ENCODE measurements around the gene TBKBP1.
A peak's percentile ranks its signal among the peaks of the same experiment; 100 is the strongest.
"Not testable (repeated sequence)": the region's sequence is repeated elsewhere in the genome, so short reads cannot be mapped to it uniquely, and the experiment has no call there.

Gene TBKBP1

DNA sequence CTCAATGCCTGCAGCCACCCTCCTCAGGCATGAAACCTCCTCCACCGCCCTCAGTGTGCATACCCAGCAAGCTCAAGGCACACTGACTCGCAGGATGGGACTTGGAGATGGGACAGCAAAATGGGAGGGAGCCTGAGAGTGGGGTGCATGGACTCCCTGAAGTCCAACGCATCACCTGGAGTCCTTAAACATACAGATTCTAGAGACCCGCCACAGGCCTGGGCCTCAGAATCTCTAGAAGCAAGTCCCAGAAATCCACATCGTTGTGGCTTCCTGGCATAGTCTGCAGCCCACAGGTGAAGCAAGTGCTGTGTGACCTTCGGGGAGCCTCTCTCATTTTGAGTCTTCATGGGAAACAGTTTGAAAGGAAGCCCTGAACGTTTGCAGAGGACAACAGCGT, 35.5 kb downstream of the TBKBP1 start:
- no peak overlapping the region for H3K4me3 ChIP-seq (ENCODE audit: low read depth, low read length)

DNA sequence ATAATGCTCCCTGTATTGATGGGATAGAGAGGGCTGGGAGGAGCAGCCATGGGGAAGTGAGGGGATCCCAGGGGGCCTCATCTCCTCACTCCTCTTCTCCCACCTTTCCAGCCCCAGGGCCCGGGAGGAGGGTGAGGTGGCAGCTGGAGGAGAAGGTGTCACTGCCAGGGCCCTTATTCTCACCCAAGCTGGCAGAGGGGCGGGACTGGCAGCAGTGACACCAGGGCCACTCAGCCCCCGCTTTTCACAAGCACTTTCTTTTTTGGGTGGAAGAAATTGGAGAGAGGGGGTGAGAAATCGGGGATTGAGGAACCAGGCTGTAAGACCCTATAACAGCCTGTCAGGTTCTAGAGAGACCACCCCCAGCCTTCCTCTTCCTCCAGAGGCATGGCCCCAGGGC, 36.7 kb downstream of the TBKBP1 start:
- no peak overlapping the region for H3K4me3 ChIP-seq (ENCODE audit: low read depth, low read length)

DNA sequence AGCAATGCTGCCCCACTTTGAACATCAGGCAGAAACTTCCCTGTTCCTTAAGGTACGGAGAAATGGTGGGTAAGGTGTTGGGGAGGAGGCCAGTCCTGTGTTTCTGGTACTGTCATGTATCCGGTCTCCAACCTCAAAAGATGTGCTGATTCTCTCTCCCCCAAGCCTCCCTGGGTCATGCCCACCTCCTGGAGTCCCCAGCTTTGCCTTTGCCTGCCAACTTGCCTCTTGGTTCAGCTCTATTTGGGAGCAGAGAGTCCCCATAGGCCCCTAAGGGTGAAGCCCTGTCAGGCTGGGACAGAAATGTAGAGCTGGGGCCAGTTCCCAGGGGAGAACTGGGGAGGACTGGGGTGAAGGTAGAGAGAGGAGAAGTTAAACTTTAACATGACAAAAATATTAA, 37.4 kb downstream of the TBKBP1 start:
- no peak overlapping the region for H3K4me3 ChIP-seq (ENCODE audit: low read depth, low read length)

DNA sequence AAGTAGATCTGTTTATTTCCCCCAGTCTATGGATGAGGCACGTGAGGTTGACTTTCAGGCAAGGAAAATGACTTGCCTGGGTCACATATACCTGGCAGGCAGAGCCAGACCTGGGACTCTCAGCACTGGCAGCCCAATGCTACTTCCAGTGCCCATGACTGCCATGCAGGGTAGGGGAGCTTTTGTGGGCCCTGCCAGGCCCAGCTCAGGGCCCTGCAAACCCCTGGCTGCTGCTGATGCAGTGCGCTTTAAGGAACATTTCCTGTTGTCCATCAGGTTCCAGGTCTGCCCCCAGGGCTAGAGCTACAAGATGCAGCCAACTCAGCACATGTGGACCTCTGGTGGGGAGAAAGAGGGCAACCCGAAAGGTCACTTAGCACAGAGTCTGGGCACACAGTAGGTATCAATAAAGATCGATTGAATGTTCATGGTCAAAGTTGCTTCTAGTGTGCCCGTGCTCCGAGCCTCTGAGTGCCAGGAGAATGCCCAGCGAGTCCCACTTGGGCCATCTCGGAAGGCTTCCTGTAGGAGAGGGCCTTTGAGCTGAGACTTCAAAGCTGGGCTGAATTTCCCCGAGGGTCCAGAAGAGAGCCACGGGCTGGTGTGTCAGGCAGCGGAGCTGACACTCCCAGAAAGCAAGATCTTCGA, 38.6 kb downstream of the TBKBP1 start:
- H3K4me3 ChIP-seq (ENCODE audit: low read depth, low read length) = peak overlapping the region; percentile 30

GRCh38 chr17:47733047-47733673, 39.2 kb downstream of the TBKBP1 start, which contains the start of gene TBX21:
Gene TBX21, plus strand, starts transcription at chr17:47733236. Its CDS starts 219 bp downstream, at chr17:47733455.
- peak within 1 kb of the TSS; percentile 30 for H3K4me3 ChIP-seq (ENCODE audit: low read depth, low read length)

DNA sequence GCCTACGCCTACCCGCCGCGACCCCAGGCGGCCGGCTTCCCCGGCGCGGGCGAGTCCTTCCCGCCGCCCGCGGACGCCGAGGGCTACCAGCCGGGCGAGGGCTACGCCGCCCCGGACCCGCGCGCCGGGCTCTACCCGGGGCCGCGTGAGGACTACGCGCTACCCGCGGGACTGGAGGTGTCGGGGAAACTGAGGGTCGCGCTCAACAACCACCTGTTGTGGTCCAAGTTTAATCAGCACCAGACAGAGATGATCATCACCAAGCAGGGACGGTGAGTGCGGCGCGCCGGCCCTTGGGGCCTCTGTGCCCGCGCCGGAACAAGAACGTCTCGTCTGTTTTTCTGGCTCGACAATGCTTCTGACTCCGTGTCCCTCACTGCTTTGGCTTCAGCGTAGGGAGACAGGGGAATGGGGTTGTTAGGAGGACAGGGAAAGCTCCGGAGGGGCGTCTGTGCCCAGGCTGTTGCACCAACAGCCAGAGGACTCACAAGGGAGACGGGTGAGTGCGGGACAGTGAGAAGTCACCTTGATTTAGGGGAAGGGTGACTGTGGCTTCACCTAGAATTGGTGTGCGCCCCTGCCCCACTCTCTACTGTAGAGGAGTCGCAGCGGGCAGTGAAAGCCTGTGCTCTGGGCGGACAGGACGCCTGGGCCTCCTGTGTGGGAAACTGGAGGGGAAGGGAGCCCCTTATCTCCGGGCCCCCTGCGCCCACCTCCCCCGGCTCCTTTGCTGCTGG, 39.9 kb downstream of the TBKBP1 start:
- peak overlapping the region; percentile 30 for H3K4me3 ChIP-seq (ENCODE audit: low read depth, low read length)

DNA sequence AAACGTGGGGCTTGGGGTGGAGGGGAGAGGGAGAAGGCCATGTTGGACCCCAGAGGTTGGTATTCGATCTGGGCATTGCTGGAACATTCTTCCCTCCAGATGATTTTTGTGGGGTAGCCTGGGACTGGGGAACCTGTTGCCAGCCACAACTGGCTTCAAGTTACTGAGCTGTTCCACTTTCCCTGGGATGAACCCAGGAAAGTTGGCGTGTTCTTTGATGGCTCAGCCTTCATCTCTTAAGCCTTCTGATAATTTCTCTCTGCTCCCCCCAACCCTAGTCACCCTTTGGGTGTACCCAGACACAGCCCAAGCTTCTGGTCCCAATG, 41.1 kb downstream of the TBKBP1 start:
- H3K4me3 ChIP-seq (ENCODE audit: low read depth, low read length) = no peak overlapping the region

DNA sequence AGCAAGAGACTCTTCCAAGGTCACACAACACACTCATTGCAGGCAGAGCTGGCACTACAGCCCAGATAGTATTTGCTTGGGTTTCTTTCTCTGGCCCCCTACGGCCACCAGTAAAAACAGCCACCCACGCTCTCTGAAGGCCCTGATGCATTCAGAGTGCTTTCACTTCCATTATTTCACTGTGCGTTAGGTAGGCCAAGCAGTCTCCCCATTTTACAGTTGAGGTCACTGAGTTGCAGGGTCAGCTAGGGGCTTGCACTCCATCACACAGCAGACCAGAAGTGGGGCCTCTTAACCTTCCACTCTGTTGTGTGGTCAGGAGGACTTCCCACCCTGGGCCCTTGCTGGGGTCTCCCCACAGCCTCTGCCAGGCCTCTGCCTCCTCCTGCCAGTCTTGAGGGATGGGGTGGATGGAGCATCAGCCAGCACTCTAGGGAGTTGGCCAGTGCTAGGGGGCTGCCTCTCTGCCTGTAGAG, 41.6 kb downstream of the TBKBP1 start:
- H3K4me3 ChIP-seq (ENCODE audit: low read depth, low read length) = no peak overlapping the region

DNA sequence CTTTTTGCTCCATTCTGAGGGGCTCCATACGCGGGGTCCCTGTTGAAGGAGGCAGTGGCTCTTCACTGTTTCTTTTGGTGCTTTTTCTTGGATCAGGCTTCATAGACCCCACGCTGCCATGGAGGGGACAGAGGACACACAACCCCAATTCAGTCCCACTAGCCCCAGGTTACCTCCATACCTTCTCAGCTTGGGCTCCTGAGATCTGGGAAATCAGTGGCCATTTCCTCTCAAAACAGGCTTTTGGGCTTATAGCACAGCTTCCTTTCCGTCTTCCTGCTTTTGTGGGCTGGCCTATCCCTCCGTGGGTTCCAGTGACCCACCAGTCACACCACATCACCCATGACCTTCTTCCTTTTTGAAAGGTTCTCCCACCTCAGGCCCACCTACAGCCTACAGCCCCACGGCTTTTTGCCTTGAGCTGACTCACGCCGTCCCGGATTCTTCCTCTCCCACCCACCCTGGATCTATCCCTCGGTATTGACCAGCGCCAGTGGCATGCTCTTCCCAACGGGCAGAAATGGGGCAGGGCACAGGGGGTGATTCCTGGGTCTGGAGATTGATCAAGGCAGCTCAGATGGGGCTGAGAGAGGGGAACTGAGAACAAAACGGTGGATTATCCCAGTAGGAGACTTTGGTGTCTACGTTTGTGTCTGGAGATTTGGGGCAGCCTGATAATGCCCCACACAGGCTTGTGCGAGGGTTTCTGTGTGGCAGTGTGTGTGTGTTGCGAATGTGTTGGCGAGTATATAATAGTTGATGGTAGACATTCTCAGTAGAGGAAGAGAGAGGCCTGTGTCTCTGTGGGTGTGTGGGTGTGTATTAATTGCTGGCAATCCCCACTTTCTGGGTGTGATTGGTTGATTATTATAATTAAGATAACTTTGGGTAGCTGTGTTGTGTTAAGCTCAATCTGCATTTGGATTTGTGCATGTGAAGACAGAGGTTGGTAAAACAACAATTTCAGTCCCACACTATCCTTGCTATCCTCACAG, 42.8 kb downstream of the TBKBP1 start:
- no peak overlapping the region for H3K4me3 ChIP-seq (ENCODE audit: low read depth, low read length)

- no peak overlapping the region for H3K4me3 ChIP-seq (ENCODE audit: low read depth, low read length)
These were observed 44.2 kb downstream of the TBKBP1 start for GRCh38 chr17:47738178-47738577.

GRCh38 chr17:47739150-47739549, 45.2 kb downstream of the TBKBP1 start:
- no peak overlapping the region for H3K4me3 ChIP-seq (ENCODE audit: low read depth, low read length)

- not testable (repeated sequence) for H3K4me3 ChIP-seq (ENCODE audit: low read depth, low read length)
These were observed 46.0 kb downstream of the TBKBP1 start for GRCh38 chr17:47739945-47740344.

- no peak overlapping the region for H3K4me3 ChIP-seq (ENCODE audit: low read depth, low read length)
These were observed 47.3 kb downstream of the TBKBP1 start for GRCh38 chr17:47741109-47741792.

DNA sequence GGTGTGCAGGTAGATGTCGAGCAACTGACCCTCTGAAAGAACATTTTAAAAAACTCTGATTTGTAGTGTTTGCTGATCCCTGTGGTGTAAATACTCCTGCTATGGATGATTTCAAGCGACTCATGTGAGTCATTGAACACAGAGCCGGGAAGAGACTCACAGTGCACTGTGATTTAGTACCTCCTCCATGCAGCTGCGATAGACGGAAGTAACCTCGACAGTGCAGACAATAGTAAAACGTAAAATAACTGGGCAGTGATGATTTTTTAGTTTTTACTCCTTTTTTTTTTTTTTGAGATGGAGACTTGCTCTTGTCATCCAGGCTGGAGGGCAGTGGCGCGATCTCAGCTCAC, 47.8 kb downstream of the TBKBP1 start:
- no peak overlapping the region for H3K4me3 ChIP-seq (ENCODE audit: low read depth, low read length)

- no peak overlapping the region for H3K4me3 ChIP-seq (ENCODE audit: low read depth, low read length)
These were observed 48.6 kb downstream of the TBKBP1 start for GRCh38 chr17:47742319-47743181.

- no peak overlapping the region for H3K4me3 ChIP-seq (ENCODE audit: low read depth, low read length)
These were observed 50.4 kb downstream of the TBKBP1 start for GRCh38 chr17:47744168-47745036.

GRCh38 chr17:47745037-47745380, 51.0 kb downstream of the TBKBP1 start:
- no peak overlapping the region for H3K4me3 ChIP-seq (ENCODE audit: low read depth, low read length)

DNA sequence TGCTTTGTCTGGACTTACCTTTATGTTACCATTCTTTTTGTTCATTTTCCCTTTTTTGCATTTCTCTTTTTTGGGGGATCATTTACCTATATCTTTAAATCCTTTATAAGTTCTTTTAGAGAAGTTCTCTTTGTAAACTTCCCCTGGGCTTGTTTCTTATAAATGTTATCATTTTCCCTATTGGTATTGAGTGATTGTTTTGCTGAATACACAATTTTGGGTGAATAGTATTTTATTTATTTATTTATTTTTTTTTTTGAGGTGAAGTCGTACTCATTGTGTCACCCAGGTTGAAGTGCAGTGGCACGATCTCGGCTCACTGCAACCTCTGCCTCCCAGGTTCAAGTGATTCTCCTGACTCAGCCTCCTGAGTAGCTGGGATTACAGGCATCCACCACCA, 57.5 kb downstream of the TBKBP1 start:
- H3K4me3 ChIP-seq (ENCODE audit: low read depth, low read length) = no peak overlapping the region

- H3K4me3 ChIP-seq (ENCODE audit: low read depth, low read length) = no peak overlapping the region
These were observed 63.4 kb downstream of the TBKBP1 start for GRCh38 chr17:47757386-47757785.

Measured in iPS-11a (cell line).